GM23338 (cell line): ENCODE data around the gene ARG2. TPM values are rescaled to one million over a fixed set of nuclear protein-coding genes. Genes with fewer than 3 reads are reported as not detected.

Experiments
- ATAC-seq: fragments of 200-7000 bp; cut with Tn5 transposase; 3 replicates; pipeline ENCODE4 v1.9.1; 2020
- DNase-seq: peaks from one replicate; pipeline ENCODE4 v3.0.0-alpha.2; 2015; ENCODE audit warnings: low spot score
- H2AFZ ChIP-seq: fragments of 200-600 bp; sonication (generic); 2 replicates; pipeline ENCODE4 v1.8.0; 2016; ENCODE audit warnings: antibody characterized with exemption, mild to moderate bottlenecking, moderate library complexity
- H3F3A ChIP-seq: fragments of 200-600 bp; sonication (generic); replicated peaks from 2 replicates; pipeline ENCODE4 v1.8.0; 2017; ENCODE audit warnings: antibody characterized with exemption, mixed run types, low read depth
- H3K27ac ChIP-seq: fragments of 200-600 bp; sonication (generic); 2 replicates; pipeline ENCODE4 v1.6.1; 2016; ENCODE audit warnings: low read depth
- H3K27me3 ChIP-seq: fragments of 200-600 bp; sonication (generic); 2 replicates; pipeline ENCODE4 v1.8.0; 2016; ENCODE audit warnings: mild to moderate bottlenecking, mixed run types, moderate library complexity; ENCODE audit not compliant: insufficient read depth
- H3K36me3 ChIP-seq: fragments of 200-600 bp; sonication (generic); 2 replicates; pipeline ENCODE4 v1.8.0; 2016; ENCODE audit warnings: mild to moderate bottlenecking; ENCODE audit not compliant: insufficient read depth
- H3K4me1 ChIP-seq: fragments of 200-600 bp; sonication (generic); 2 replicates; pipeline ENCODE4 v1.8.0; 2016; ENCODE audit warnings: mild to moderate bottlenecking, moderate library complexity; ENCODE audit not compliant: insufficient read depth
- H3K4me2 ChIP-seq: fragments of 200-600 bp; sonication (generic); 2 replicates; pipeline ENCODE4 v1.7.1; 2017; ENCODE audit warnings: mixed run types
- H3K4me3 ChIP-seq: fragments of 200-600 bp; sonication (generic); 2 replicates; pipeline ENCODE4 v1.6.1; 2016; ENCODE audit warnings: mixed run types
- H3K79me2 ChIP-seq: fragments of 200-600 bp; sonication (generic); replicated peaks from 2 replicates; pipeline ENCODE4 v1.8.0; 2017; ENCODE audit warnings: mild to moderate bottlenecking; ENCODE audit not compliant: insufficient read depth
- H3K9me2 ChIP-seq: fragments of 200-600 bp; sonication (generic); 2 replicates; pipeline ENCODE4 v1.8.0; 2017; ENCODE audit not compliant: insufficient read depth
- H4K20me1 ChIP-seq: fragments of 200-600 bp; sonication (generic); replicated peaks from 2 replicates; pipeline ENCODE4 v1.8.0; 2017; ENCODE audit warnings: mild to moderate bottlenecking; ENCODE audit not compliant: insufficient read depth
- H3K27ac Mint-ChIP-seq: 2 replicates; pipeline ENCODE4 v1.8.0; 2020; ENCODE audit warnings: inconsistent platforms, mild to moderate bottlenecking, moderate library complexity, mixed read lengths
- H3K27me3 Mint-ChIP-seq: 3 replicates; pipeline ENCODE4 v1.8.0; 2022; ENCODE audit warnings: low read depth, mild to moderate bottlenecking, moderate library complexity, mixed read lengths, inconsistent platforms; ENCODE audit not compliant: insufficient read depth, poor library complexity
- H3K36me3 Mint-ChIP-seq: 3 replicates; pipeline ENCODE4 v1.8.0; 2021; ENCODE audit warnings: low read depth, mild to moderate bottlenecking, inconsistent platforms, moderate library complexity, mixed read lengths
- H3K4me1 Mint-ChIP-seq: 3 replicates; pipeline ENCODE4 v1.8.0; 2020; ENCODE audit warnings: mild to moderate bottlenecking, inconsistent platforms, mixed read lengths
- H3K4me3 Mint-ChIP-seq: 3 replicates; pipeline ENCODE4 v1.8.0; 2021; ENCODE audit warnings: moderate library complexity, mild to moderate bottlenecking, inconsistent platforms, mixed read lengths
- H3K9me3 Mint-ChIP-seq: 3 replicates; pipeline ENCODE4 v1.8.0; 2020; ENCODE audit warnings: moderate library complexity, mild to moderate bottlenecking, inconsistent platforms, mixed read lengths
- CREB1 ChIP-seq: fragments of 250-450 bp; sonication (Bioruptor Pico); IDR thresholded peaks from 2 replicates; pipeline ENCODE4 v1.5.0; 2020; ENCODE audit warnings: low read depth, mild to moderate bottlenecking, moderate library complexity
- CTCF ChIP-seq, 2 experiments: fragments of 200-600 bp in 1 of 2; sonication (generic) in 1 of 2; conservative IDR thresholded peaks; 2 replicates each; pipeline versions ENCODE4 v1.5.1 to v1.6.1; 2016 to 2017; ENCODE audit warnings: antibody characterized with exemption in 2 of 2, low read depth in 2 of 2, mild to moderate bottlenecking in 2 of 2, moderate library complexity in 1 of 2
- ETS1 ChIP-seq: IDR thresholded peaks from 2 replicates; pipeline ENCODE4 v1.6.1; 2016; ENCODE audit warnings: antibody characterized with exemption
- JUNB ChIP-seq: IDR thresholded peaks from one replicate; pipeline ENCODE4 v1.6.1; 2016; ENCODE audit warnings: antibody characterized with exemption; ENCODE audit not compliant: unreplicated experiment
- NANOG ChIP-seq: IDR thresholded peaks from 2 replicates; pipeline ENCODE4 v1.6.1; 2016; ENCODE audit warnings: antibody characterized with exemption, borderline replicate concordance
- POLR2AphosphoS5 ChIP-seq: IDR thresholded peaks from 2 replicates; pipeline ENCODE4 v1.6.1; 2016; ENCODE audit warnings: antibody characterized with exemption, low read depth
- REST ChIP-seq: IDR thresholded peaks from one replicate; pipeline ENCODE4 v1.6.1; 2018; ENCODE audit warnings: antibody characterized with exemption; ENCODE audit not compliant: unreplicated experiment
- STAT1 ChIP-seq: IDR thresholded peaks from one replicate; pipeline ENCODE4 v1.6.1; 2016; ENCODE audit warnings: antibody characterized with exemption; ENCODE audit not compliant: unreplicated experiment
- ZNF114 ChIP-seq: fragments of 250-450 bp; sonication (Bioruptor Pico); IDR thresholded peaks from 2 replicates; pipeline ENCODE4 v1.5.0; 2020; ENCODE audit warnings: mild to moderate bottlenecking, moderate library complexity
- ZNF331 ChIP-seq: fragments of 250-450 bp; sonication (Bioruptor Pico); IDR thresholded peaks from 2 replicates; pipeline ENCODE4 v1.5.0; 2020; ENCODE audit warnings: low read depth, mild to moderate bottlenecking, moderate library complexity
- ZNF462 ChIP-seq: fragments of 250-450 bp; sonication (Bioruptor Pico); IDR thresholded peaks from 2 replicates; pipeline ENCODE4 v1.5.0; 2020; ENCODE audit warnings: mild to moderate bottlenecking, moderate library complexity
- polyA plus RNA-seq: library from polyadenylated mRNA; unstranded; fragments of >200 nt; fragmentation: Nextera tagmentation; extraction: Ambion mirVana; gene quantifications from 2 replicates; pipeline ENCODE4 v1.2.1, GENCODE V29; 2016
- total RNA-seq: library from RNA; depleted of rRNA; stranded (reverse); fragments of >200 nt; shearing (Covaris generic); gene quantifications from 2 replicates; pipeline ENCODE4 v1.2.3, GENCODE V29; 2014

ARG2 gene
- total and polyA plus RNA-seq, 2 experiments from 2014 or later: 42.7 to 69.4 TPM

- TF ChIP-seq CTCF (conservative IDR thresholded peaks at IDR 0.05; ENCODE audit: low read depth in 2 of 2) (no peak), CREB1 (CRISPR knock-in tag) (no peak)
Measured at GRCh38 chr14:67584978-67585377, 34.7 kb upstream of the ARG2 start (continued).

GRCh38 chr14:67586369-67586768 is 33.4 kb upstream of the ARG2 start:
- Mint-ChIP-seq H3K9me3 (no peaks in the 10 kb centered on the region), H3K27ac (no peak overlapping the region), H3K4me3 (no peak overlapping the region), H3K4me1 (no peaks in the 10 kb centered on the region), H3K27me3 (no peaks in the 10 kb centered on the region), H3K36me3 (peaks cover 19% of the 10 kb centered on the region)
- Histone ChIP-seq H3K79me2 (no peaks in the 10 kb centered on the region), H3K36me3 (no peaks in the 10 kb centered on the region; the same call in 1 of the 2 replicates), H3K4me1 (no peaks in the 10 kb centered on the region), H2AFZ (no peak overlapping the region), H3F3A (no peaks in the 10 kb centered on the region), H3K27me3 (no peaks in the 10 kb centered on the region), H3K27ac (no peak overlapping the region), H3K4me3 (no peak overlapping the region), H3K9me2 (no peaks in the 10 kb centered on the region), H4K20me1 (peaks cover 3% of the 10 kb centered on the region; the same call in 1 of the 2 replicates), H3K4me2 (no peak overlapping the region)
- DNase-seq (no peak), ATAC-seq (no peak)
- no peak for TF ChIP-seq ETS1
- no peak for TF ChIP-seq ZNF331 (CRISPR knock-in tag)
- TF ChIP-seq ZNF114 (CRISPR knock-in tag): no peak
- no peak for TF ChIP-seq STAT1
- TF ChIP-seq CTCF (conservative IDR thresholded peaks at IDR 0.05; ENCODE audit: low read depth in 2 of 2): no peak
- TF ChIP-seq POLR2AphosphoS5: no peak
- TF ChIP-seq REST: no peak
- no peak for TF ChIP-seq ZNF462 (CRISPR knock-in tag)
- no peak for TF ChIP-seq NANOG
- TF ChIP-seq JUNB: no peak
